NCI-H146 treated with DMSO at 0.1 percent for 48 hours (cell line): ENCODE results near the gene OSBPL9.

Experiments
- DNase-seq: peaks from one replicate; lab custom pipeline; 2025; ENCODE audit not compliant: unreplicated experiment; lab: John Stamatoyannopoulos, UW

OSBPL9 gene

DNA sequence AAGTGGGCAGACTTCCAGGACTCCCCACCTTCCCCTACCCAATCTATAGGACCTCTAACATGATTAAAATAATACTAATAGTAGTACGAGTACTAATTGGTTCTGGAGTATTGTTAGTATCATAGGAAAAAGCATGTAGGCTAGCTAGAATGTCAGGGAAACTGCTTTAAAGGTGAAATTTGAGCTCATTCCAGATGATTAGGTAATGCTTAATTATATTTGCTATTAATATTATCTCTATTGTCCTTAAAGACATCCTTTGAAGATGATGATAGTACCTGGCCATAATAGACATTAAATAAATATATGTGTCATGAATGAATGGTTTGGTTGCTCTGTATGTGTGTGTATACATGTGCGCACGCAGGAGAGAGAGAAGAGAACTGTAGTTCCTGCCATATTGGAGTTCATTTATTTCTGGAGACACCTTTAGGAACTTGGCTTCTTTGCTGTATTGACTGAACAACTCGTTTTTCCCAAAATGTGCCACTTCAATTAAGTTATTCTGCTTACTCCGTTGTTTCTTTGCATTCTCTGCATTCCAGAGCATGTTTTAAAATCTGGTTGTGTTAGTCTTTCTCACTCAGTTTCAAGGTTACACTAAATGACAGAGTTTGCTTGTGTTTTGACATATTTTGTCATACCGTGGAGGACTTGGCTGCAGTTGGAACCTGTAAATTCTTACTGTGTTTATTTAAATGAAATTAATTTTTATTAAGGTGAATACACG is 117.1 kb downstream of the OSBPL9 start:
- DNase-seq: peak; percentile 88

DNA sequence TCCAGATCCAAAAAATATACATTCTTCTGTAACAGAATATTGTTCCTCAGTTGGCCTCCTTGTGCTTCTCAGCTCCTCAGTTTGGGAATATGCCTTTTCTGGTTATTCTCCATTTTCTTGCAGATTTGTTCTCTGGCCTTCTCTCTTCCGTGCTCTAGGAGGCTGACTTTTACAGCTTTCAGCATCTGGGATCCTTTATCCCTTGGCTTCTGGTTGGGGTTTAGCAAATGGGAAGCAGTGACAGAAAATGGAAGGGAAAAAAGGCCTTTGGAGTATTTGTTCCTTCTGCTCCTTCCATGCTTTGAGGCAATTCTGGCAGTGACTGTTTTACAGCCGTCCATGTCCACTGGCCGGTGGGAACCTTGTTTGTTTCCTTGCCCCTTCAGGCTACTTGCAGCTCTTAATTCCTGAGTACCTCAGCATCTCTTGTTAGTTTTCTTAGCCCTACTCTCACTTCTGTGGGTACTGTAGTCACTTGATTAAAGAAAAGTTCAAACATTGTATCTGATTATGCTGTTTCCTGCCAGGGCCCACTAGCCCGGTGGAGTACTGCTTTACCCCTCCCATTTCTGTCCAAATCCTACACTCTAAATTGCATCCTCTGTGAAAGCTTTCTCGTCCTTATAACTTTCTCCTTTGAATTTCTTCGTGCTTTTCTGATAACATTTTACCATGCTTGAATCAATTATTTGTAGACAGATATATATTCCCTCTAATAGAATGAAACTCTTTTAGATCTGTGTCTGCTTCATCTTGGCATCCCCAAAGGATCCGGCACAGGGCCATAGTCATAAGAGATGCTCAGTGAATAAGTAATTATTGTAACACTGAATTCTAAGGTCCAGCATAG is 118.2 kb downstream of the OSBPL9 start:
- DNase-seq: no peak

GRCh38 chr1:51735746-51736254 is 118.9 kb downstream of the OSBPL9 start:
- DNase-seq: no peak

DNA sequence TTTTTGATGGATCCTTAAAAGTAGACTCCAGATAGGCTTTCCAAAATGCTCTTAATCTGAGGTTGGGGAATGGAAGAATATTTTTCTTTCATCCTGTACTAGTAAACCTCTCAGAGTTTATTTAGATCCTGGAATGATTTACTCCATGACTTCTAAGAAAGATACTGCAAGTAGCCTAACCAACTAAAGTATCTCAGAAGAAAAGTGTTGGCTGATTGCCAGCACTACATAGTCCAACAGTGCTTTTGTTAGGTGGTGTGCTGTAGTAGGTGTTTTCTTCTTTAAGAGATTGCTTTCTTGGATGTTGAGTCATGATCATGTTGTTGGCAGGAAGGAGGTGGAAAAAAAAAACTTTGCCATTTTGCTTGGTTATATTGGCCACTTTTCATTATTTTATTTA is 119.8 kb downstream of the OSBPL9 start:
- DNase-seq: no peak

- DNase-seq: no peak
Observed at GRCh38 chr1:51738681-51739080, 121.8 kb downstream of the OSBPL9 start.

DNA sequence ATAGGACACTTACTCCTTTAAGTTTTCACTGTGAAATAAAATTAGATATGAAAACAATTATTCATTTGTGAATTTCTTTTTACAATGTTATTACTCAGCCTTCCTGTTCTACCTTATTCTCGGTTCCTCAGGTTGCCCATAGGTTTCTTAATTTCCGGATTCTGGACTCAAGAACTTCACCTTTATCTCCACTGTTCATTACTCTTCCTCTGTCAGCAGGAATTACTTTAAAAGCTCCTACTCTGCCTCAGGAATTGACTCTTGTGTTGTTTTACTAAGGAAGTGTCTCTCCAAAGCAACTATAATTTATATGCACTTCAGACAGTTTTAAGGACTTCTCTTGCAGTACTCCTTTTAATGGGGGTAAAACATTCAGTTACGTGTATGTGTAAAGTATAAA is 123.8 kb downstream of the OSBPL9 start:
- no peak for DNase-seq

DNA sequence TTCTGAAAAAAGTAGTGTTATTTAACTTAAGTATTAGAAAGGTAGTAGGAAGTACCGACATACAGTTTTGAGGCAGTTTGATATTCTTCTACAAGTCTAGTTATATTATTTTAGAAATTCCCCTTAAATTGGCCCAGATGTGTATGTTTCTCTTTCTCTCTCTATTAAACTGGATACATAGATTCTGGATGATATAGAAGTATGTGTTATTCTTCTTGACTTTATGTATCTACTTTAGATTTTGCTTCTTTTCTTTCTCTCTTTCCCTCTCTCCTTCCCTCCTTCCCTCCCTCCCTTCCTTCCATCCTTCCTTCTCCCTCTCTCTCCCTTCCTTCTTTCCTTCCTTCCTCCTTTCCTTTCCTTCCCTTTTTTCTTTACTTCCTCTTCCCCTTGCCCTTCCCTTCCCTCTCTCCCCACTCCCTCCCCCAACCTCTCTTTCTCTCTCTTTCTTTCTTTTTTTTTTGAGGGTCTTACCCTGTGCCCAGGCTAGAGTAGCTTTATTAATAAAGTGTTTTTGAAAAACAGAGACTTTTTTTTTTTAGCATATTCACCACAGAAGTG is 124.3 kb downstream of the OSBPL9 start:
- no peak for DNase-seq

- no peak for DNase-seq
Observed at GRCh38 chr1:51744506-51745303, 127.8 kb downstream of the OSBPL9 start.

DNA sequence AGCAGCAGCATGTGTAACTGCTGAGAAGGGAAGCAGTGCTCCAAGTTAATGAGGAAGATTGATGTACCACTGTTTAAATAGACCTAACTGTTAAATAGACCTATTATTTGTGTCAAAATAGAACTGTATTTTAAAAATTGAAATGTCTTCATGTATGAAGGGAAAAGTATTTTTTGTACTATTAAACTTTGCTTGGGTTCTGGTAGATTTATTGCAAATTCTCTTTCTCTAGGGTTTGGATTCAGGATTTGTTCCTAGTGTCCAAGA is 128.3 kb downstream of the OSBPL9 start:
- peak; percentile 7 for DNase-seq

DNA sequence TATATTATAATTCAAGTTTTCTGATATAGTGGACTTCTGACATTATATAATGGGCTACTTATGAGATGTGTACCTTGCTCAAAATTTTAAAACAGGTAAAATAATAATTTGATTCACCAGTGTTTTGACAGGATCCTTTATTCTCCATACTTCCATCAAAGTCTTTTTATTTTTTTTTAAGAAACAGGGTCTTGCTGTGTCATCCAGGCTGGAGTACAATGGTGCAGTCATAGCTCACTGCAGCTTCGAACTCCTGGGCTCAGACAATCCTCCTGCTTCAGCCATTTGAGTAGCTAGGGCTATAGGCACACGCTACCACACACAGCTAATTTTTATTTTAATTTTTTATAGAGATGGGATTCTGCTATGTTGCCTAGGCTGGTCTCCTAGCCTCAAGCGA is 132.3 kb downstream of the OSBPL9 start:
- DNase-seq: no peak

- no peak for DNase-seq
Observed at GRCh38 chr1:51750218-51750617, 133.3 kb downstream of the OSBPL9 start.

DNA sequence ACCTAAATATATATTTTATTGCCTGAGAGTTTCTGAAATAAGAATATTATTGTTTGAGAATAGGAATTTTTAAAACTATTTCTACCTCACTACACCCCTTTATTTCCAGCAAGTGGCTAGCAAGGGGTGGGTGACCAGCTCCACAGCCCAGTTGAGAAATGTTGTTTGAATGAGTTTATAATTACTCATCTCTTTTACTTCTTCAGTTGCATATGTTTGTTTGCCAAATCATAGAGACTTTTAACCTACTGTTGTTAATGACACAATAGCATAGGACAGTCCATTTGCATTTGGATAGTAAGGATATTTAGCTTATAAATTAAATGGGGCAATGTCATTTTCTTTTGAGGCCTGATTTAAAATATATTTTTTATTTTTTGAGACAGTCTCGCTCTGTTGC is 133.8 kb downstream of the OSBPL9 start:
- no peak for DNase-seq

- no peak for DNase-seq
Observed at GRCh38 chr1:51752073-51752948, 135.4 kb downstream of the OSBPL9 start.

GRCh38 chr1:51753969-51754368 is 137.1 kb downstream of the OSBPL9 start:
- DNase-seq: no peak

- no peak for DNase-seq
Observed at GRCh38 chr1:51754666-51755065, 137.8 kb downstream of the OSBPL9 start.

DNA sequence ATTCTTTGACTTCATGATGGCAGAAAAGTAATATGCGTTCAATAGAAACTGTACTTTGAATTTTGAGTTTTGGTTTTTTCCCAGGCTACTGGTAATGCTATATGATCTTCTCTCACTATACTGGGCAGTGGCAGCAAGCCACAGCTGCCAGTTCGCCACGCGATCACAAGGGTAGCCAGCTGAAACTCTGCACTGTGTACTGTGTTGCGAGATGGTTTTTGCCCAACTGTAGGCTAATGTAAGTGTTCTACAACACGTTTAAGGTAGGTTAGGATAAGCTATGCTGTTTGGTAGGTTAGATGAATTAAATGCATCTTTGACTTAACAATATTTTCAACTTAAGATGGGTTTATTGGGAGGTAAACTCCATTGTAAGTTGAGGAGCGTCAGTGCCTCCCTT is 138.5 kb downstream of the OSBPL9 start:
- DNase-seq: no peak

DNA sequence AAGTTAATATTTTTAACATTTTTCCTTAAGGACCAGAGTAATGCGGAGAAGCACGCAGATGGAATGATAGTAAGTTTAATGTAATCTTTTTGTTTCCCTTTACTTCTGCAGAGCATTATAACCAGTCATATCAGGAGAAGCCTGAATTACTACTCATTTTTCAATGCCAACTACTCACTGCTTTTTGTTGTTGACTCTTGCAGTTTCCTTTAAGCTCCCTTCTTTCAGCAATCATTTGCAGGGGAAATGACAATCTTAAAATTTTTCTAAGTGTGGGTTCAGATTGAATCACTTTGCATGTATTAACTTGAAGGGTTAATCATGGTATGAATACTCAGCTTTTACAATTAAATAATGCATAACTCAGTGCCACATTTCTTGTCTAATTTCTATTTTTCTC is 139.4 kb downstream of the OSBPL9 start:
- DNase-seq: no peak

DNA sequence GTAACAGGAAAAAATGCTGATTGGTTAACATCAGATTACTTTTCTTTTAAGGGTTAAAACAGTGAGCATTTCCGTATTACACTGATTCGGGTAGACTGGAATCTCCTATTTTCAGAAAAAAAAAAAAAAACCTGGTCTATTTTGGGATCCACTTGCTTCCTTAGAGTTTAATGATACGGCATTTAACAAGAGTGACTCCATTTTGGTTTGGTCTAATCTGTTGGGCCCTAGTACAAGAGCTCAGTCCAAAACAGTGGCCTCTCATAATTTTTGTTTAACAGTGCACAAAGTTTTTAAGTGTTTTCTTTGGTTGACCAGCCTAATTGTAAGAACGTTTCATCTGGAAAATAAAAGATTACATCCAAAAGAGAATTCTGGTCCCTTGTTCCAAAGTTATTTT is 141.4 kb downstream of the OSBPL9 start:
- DNase-seq: no peak

GRCh38 chr1:51760872-51761271 is 144.0 kb downstream of the OSBPL9 start:
- DNase-seq: no peak

GRCh38 chr1:51761351-51761750 is 144.5 kb downstream of the OSBPL9 start:
- no peak for DNase-seq
